Right ventricle myocardium inferior (tissue), 1 donor: Measurements from ENCODE around the gene KDM2B. TPM values are rescaled to one million over a fixed set of nuclear protein-coding genes. Genes with fewer than 3 reads are reported as not detected.
A peak's percentile ranks its signal among the peaks of the same experiment; 100 is the strongest.

Experiments used
- ATAC-seq: fragments of 200-7000 bp; cut with Tn5 transposase; one replicate; pipeline ENCODE4 v1.9.1; 2020; ENCODE audit warnings: mild to moderate bottlenecking, moderate library complexity
- DNase-seq: peaks from one replicate; pipeline ENCODE4 v3.0.0; 2021; ENCODE audit errors: missing footprints
- intact Hi-C: fragments of 100-400 bp; cut with DNase I; formaldehyde crosslinking; loops from one replicate; pipeline ENCODE4 v1.11.0; 2022
- long read RNA-seq: library from polyadenylated mRNA; unstranded; transcript quantifications from one replicate; pipeline ENCODE4 v2.0.0, GENCODE V29; 2021
- total RNA-seq: library from RNA; stranded (reverse); fragmentation: NEBNext Ultra II Directional; extraction: Animal tissue kit (Norgen Biotek cat#: 25700); gene quantifications from one replicate; pipeline ENCODE4 v1.2.1, GENCODE V29; 2021
- donor health status: DM: no; HTN: yes; CAD: no; lungs with severe emphysema.

Gene KDM2B
- 13.1 TPM for total RNA-seq
- long read RNA-seq, partial matches to known transcripts, result 2 of 4 reads
- long read RNA-seq, other reads (novel, unspliced or antisense), result 2 of 4 reads

DNA sequence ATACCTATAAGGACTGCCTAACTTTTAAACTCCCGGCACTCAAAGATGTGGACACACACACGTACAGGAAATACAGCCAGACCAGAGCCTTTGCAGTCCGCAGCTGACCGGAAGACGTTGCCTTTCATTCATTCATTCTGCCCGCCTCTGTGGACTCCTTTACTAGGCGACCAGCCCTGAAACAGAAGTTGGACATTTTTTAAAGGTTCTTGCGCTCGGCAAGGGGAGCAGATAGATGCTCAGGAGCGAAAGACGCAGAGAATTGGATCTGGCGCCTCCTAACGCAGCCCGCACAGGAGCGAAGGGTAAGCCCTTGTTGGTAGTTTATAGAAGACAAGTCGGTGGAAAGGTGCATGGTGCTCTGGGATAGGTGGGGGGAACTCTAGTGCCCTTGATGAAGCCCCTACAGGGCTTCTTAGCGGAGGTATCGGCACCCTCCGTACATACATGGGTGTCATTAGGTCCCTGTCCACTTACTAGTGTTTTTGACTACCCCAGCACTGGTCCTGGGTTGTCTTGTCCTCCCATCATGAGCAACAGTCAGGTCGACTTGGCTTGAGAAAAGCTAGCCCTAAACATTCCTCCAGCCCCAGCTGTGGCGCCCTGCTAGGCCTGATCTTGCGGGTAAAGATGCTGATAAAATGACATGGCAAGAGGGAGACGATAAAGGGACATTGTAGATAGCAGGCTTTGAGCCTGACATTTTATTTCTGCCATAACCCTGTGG, at the start of gene KDM2B:
Gene KDM2B, minus strand, starts transcription at position 65 of the 727 bp plus-strand sequence. CDS start 112 bp downstream, outside the sequence.
- intact Hi-C loops, result loop anchor here (2.0 to 5.0 kb wide), 2 partner anchors 44 to 46 kb away; partner anchors contain the start of gene ORAI1
- ATAC-seq (peak; percentile 53), DNase-seq (no peak)

DNA sequence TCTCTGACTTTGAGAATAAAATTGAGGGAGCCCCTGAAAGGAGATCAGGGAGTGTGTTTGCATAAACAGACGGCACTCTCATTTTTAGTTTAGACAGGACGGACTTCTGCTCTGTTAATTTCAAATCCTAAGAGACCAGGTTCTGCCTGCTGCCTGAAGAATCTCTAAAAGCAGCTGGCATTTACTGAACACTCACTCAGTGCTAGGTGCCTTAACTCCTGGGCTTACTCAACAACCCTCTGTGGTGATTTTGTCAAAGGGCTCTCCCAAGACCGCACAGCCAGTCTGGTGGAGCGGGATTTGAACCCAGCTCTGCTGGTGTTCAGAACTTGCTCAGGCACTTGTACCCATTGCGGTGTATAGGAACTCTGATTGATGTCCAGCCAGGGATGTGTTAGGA, 47.7 kb upstream of the KDM2B start:
- intact Hi-C loops, result loop anchor here (5.0 kb wide), 2 partner anchors 44 to 59 kb away; no protein-coding TSS in a partner anchor

DNA sequence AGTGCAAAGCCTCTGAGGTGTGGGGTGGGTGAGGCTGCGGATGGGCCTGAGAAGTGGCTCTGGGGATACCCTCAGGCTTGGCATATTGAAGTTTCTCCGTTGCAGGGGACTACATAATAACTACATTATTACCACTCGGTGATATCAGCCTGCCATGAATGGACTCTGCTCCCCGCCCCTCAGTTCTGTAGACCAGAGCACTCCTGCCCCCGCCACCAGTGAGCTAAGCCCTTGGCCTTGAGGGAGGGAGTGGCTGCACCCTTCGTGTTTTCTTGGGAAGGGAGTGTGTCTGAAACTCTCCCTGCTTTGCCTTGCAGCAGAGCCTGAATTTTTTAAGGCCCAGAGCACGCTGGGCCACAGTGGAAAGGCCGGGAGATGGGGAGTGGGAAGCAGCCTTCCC, 47.2 kb upstream of the KDM2B start:
- ATAC-seq, result no peak
- no peak for DNase-seq
- intact Hi-C loops, result loop anchor here (5.0 kb wide), 2 partner anchors 44 to 59 kb away; no protein-coding TSS in a partner anchor

More for the DNA sequence above, 47.7 kb upstream of the KDM2B start:
- DNase-seq, result no peak
- no peak for ATAC-seq

DNA sequence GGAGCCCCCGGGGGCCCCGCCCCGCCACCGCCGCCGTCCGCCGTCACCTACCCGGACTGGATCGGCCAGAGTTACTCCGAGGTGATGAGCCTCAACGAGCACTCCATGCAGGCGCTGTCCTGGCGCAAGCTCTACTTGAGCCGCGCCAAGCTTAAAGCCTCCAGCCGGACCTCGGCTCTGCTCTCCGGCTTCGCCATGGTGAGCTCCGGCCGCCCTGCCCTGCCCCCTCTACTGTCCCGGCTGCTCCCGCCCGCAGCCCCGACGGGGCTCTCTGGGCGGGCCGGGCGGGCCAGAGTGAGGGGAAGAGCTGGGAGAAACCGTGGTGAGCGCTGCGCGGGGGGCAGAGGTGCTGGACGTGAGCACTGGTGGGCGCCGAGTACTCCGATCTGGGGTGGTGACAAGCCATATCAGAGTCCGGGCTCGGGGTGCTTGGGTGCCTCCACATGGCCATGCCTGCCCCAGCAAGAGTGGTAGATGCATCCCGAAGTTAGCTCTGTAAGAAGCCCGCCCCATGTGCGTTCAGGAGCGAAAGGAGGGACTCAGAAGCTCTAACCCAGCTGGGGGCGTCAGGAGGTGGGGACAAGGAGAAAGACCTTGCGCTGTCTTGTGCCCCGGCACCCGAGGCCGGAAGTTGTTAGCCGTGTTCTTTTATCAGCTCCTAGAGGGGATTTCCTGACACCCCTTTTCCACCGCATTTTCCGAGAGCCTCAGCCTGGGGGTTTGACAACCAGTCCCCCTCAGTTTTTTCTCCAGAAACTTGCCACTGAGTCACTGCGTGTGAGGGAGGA, 46.2 kb upstream of the KDM2B start:
- intact Hi-C loops, result loop anchor here (2.0 to 5.0 kb wide), 3 partner anchors 45 to 60 kb away; partner anchors contain the start of gene KDM2B
- ATAC-seq (peak; percentile 34), DNase-seq (peak; percentile 83)

DNA sequence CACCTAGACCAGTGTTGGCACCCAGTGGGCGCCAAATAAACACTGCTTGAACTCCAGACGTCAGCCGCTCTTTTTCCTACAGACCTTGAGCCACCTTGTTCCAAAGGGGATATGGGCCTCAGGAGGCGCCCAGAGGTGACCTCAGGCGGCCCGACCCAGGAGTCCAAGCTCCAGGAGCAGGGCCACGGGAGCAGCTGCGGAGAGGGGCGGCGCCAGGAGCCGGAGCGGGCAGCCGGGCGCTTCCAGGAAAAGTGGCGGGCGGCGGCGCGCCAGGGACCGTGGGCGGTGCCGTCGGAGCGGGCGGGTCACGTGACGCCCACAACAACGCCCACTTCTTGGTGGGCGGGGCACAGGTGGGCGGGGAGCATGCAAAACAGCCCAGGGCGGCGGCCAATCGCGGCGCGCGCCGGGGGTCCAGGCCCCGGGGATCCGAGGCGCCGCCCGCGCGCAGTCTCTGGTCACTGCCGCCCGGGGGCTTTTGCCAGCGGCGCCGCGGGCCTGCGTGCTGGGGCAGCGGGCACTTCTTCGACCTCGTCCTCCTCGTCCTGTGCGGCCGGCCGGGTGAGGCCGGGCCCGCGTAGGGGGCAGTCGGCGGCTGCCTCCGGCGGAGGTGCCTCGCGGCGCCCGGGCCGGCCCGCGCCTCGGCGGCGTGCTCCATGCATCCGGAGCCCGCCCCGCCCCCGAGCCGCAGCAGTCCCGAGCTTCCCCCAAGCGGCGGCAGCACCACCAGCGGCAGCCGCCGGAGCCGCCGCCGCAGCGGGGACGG, 45.4 kb upstream of the KDM2B start, which contains the start of gene ORAI1:
Gene ORAI1, plus strand, starts transcription at position 444 of the 766 bp plus-strand sequence.
- ATAC-seq (peak; percentile 97), DNase-seq (peak; percentile 99)
- intact Hi-C loops, result loop anchor here (2.0 to 5.0 kb wide), 3 partner anchors 45 to 61 kb away; partner anchors contain the start of gene KDM2B

DNA sequence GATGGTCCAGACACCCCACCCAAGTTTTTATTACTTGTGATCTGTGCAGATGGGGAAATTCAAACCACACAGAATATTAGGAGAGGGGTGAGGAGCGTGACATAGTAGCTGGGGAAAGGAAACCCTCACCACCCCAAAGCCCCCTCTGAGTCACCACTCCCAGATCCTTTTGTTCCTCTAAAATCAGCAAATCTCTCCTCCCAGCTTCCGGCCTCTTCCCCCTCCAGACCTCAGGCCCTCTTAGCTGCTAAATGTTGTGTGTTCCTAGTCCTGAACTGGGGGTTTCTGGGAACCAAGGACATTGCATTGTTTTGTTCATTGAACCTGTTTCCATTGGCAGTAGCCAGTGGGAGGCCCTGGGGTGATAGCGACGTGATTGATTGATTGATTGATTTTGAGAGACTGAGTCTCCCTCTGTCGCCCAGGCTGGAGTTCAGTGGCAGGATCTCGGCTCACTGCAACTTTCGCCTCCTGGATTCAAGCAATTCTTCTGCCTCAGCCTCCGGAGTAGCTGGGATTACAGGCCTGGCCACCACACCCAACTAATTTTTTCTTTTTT, 39.6 kb upstream of the KDM2B start:
- intact Hi-C loops, result no loop called here
- DNase-seq (no peak), ATAC-seq (peak; percentile 27)

DNA sequence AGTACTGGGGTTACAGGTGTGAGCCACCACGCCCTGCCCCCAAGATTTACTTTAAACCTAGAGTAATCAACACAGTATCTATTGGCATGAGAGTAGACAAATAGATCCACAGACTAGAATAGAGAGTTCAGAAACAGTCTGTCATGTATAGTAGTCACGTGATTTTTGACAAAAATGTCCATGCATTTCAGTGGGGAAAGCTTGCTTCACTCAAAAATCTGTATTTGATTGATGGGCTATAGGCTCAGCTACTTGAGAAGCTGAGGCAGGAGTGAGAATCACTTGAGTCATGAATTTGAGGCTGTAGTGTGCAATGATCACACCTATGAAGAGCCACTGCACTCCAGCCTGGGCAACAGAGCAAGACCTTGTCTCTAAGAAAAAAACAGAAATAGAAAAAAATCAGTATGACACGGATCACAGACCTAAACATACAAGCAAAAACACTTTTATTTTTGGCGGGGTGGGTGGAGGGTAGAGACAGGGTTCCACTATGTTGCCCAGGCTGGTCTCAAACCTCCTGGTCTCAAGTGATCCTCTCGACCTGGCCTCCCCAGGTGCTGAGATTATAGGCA, 37.9 kb upstream of the KDM2B start:
- ATAC-seq (no peak), DNase-seq (no peak)
- intact Hi-C loops, result no loop called here

DNA sequence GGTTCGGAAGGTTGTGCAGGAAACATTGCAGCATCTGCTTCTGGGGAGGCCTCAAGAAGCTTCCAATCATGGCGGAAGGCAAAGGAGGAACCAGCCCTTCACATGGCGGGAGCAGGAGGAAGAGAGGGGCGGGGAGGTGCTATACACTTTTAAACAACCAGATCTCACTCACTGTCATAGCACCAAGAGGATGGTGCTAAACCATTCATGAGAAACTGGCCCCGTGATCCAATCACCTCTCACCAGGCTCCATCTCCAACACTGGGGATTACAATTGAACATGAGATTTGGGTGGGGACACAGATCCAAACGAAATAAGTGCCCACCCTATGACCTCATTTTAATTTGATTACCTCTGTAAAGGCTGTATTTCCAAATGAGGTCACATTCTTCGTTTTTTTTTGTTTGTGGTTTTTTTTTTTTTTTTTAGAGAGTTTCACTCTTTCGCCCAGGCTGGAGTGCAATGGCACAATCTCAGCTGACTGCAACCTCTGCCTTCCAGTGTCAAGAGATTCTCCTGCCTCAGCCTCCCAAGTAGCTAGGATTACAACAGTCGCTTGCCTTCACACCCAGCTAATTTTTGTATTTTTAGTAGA, 34.1 kb upstream of the KDM2B start:
- no peak for DNase-seq
- intact Hi-C loops, result no loop called here
- ATAC-seq, result no peak

DNA sequence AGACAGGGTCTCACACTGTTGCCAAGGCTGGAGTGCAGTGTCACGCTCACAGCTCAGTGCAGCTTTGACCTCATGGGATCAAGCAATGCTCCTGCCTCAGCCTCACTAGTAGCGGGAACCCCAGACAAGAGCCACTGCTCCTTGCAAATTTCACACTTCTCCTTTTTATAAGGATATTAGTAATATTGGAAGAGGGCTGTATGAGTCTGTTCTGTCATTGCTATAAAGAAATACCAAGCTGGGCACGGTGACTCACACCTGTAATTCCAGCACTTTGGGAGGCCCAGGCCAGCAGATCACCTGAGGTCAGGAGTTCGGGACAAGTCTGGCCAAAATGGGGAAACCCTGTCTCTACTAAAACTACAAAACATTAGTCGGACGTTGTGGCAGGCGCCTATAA, 32.6 kb upstream of the KDM2B start:
- DNase-seq (no peak), ATAC-seq (no peak)
- intact Hi-C loops, result no loop called here

DNA sequence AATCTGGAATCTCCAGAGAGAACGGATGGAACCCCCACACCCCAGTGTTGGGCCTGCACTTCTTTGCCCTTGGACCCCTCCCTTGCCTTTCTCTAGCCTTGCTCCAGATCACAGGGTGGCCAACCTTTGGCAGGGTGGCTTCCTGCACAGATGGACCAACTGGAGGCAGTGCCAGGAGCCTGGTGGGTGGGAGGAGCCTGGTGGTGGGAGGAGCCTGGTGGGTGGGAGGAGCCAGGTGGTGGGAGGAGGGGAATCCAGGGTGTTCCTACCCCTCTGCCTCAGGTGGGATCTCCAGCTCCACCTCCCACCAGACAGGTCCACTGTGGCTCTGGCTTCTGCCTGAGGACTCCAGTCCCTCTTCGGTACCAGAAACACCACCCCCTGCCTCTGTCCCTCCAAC, 30.5 kb upstream of the KDM2B start:
- ATAC-seq (no peak), DNase-seq (no peak)
- intact Hi-C loops, result no loop called here

DNA sequence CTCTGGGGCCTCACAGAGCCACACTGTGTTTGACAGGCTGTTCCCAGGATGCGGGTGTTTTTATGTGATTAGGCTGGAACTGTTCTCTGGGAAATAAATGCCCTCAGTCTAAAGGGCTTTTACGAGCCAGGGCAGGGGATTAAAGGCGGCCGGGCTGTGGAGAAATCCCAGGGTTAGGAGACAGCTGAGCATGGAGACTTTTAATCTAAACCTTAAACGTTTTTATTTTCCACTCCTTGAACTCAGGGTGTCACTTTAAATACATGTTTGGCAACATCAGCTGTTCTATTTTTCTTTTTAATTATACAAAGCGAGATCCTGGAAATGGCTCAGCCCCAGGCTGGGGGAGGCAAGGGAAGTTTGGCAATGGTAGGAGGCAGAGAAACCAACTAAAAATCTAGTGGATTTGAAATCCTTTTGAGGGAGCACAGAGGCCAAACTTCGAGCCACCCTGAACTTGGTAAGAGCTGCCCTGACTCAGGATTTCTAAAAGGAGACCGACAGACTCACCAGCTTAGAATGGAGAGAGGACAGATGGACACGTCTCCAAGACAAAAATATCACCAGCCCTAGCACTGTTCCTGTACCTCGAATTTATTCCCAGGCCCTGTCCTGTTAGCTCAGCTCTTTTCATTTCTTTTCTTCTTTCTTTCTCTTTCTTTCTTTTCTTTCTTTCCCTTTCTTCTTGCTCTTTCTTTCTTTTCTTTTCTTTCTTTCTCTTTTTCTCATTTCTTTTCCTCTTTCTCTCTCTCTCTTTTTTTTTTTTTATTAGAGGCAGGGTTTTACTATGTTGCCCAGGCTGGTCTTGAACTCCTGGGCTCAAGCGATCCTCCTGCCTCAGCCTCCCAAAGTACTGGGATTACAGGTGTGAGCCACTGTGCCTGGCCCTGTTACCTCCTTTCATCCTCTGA, 29.7 kb upstream of the KDM2B start:
- DNase-seq (no peak), ATAC-seq (peak; percentile 46)
- intact Hi-C loops, result no loop called here

DNA sequence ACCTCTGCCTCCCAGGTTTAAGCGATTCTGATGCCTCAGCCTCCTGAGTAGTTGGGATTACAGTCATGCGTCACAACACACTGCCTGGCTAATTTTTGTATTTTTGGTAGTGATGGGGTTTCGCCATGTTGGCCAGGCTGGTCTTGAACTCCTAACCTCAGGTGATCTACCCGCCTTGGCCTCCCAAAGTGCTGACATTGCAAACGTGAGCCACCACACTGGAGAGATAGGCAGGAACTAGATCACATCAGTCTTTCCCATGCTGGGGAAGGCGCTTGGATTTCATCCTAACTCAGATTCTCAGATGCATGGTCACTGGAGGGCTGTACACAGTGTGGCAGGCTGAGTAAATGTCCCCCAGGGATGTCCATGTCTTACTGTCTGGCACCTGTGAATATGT, 27.5 kb upstream of the KDM2B start:
- no peak for DNase-seq
- no peak for ATAC-seq
- intact Hi-C loops, result no loop called here

DNA sequence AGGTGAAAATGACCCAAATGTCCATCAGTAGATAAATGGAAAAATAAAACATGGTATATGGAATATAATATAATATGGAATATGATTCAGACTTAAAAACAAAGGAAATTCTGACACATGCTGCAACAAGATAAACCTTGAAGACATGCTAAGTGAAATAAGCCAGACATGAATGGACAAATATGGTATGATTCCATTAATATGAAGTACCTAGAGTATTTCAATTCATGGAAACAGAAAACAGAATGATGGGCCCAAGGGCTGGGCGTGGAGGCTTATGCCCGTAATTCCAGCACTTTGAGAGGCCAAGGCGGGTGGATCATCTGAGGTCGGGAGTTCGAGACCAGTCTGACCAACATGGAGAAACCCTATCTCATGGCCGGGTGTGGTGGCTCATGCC, 22.8 kb upstream of the KDM2B start:
- intact Hi-C loops, result no loop called here
- ATAC-seq (no peak), DNase-seq (no peak)

DNA sequence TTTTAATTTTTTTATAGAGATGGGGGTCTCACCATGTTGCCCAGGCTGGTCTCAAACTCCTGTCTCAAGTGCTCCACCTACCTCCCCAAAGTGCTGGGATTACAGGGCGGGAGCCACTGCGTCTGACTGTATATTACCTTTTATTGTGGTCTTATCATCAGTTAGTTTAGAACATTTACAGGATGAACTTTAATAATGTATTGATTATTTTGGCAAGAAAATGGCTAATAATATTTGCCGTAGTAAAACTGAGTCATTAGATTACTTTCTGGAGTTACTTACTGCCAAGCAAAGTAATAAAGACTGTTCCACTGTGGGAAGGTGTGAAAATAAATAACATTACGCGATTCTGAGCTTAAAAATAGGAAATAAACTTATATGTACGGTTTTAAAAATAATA, 21.9 kb upstream of the KDM2B start:
- intact Hi-C loops, result no loop called here
- no peak for ATAC-seq
- DNase-seq, result no peak

DNA sequence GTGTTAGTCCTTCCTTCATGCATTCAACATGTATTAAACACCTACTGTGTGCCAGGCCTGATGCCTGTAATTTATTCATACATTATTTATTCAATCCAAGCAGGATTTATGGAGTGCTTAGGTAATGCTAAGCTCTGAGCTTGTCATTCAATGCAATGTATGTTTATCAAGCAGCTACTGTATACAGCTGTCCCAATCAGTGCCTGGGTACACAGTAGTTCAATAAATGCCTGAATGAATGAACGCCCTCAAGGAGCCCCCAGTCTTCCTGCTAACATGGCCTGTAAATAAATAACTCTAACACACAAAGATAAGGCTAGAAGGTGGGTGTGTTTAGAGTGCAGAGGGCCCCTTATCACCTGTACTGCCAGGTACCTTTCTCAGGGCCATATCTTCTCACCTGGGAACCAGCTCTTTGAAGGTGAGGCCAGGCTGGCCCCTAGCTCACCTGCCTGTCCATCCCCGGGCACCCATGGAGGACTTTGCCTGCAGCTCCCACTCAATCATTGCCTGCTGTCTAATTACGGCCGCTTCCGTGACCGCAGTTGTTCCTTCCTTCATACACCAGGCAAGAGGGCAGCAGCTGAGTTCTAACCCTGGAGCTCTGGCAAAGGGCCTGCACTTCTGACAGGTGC, 20.0 kb upstream of the KDM2B start:
- ATAC-seq, result no peak
- DNase-seq, result no peak
- intact Hi-C loops, result no loop called here

DNA sequence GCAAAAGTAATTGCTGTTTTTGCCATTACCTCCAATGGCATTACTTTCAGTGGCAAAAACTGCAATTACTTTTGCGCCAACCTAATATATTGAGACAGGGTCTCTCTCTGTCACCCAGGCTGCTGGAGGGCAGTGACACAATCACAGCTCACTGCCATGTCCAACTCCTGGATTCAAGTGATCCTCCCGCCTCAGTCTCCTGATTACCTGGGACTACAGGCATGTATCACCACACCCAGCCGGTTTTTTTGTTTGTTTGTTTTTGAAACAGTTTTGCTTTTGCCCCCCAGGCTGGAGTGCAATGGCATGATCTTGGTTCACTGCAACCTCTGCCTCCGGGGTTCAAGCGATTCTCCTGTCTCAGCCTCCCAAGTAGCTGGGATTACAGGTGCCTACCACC, 15.7 kb upstream of the KDM2B start:
- intact Hi-C loops, result no loop called here
- no peak for DNase-seq
- no peak for ATAC-seq
